K562 (cell line): ENCODE measurements around the gene FZD1. TPM values are rescaled to one million over a fixed set of nuclear protein-coding genes. Genes with fewer than 3 reads are reported as not detected.

ENCODE experiments used
- DIDO1 ChIP-seq: fragments of 450-650 bp; IDR thresholded peaks from 2 replicates; pipeline ENCODE4 v1.6.1; 2016; ENCODE audit warnings: low read depth, missing biosample characterization, missing genetic modification characterization
- FOXJ3 ChIP-seq: sonication (generic); formaldehyde crosslinking; IDR thresholded peaks from 2 replicates; pipeline ENCODE4 v1.4.0; 2020; ENCODE audit warnings: mild to moderate bottlenecking, missing genetic modification reagents
- HMG20B ChIP-seq: fragments of 250-450 bp; sonication (Bioruptor Pico); IDR thresholded peaks from 2 replicates; pipeline ENCODE4 v1.5.0; 2021; ENCODE audit warnings: mild to moderate bottlenecking
- SETDB1 ChIP-seq: IDR thresholded peaks from one replicate; pipeline ENCODE4 v1.6.1; 2012; ENCODE audit warnings: low read length, control low read depth, inconsistent platforms
- USF2 ChIP-seq: sonication (generic); formaldehyde crosslinking; IDR thresholded peaks from 2 replicates; pipeline ENCODE4 v1.5.0; 2020; ENCODE audit warnings: missing genetic modification reagents
- ZMIZ1 ChIP-seq, 2 experiments: fragments of 150-350 bp in 1 of 2; IDR thresholded peaks; 2 replicates each; pipeline ENCODE4 v1.6.1; 2012 to 2016; ENCODE audit warnings: low read depth in 2 of 2, low read length in 2 of 2, mild to moderate bottlenecking in 1 of 2, moderate library complexity in 1 of 2
- ZNF639 ChIP-seq, 2 experiments: fragments of 200-800 bp in 1 of 2; sonication (Bioruptor generic) in 1 of 2; sonication (generic) in 1 of 2; formaldehyde crosslinking in 1 of 2; IDR thresholded peaks in 1 of 2; conservative IDR thresholded peaks in 1 of 2; 2 replicates each; pipeline versions ENCODE4 v1.5.0 to v1.6.1; 2016 to 2020; ENCODE audit warnings: missing compliant biosample characterization in 1 of 2, missing genetic modification characterization in 1 of 2, missing genetic modification reagents in 1 of 2
- polyA plus RNA-seq, 8 experiments: library from polyadenylated mRNA; depleted of rRNA in 4 of 8; stranded (reverse) in 5 of 8; unstranded in 3 of 8; fragments of >200 nt; fragmentation: Nextera tagmentation in 2 of 8; fragmentation: Illumina TruSeq in 1 of 8; extraction: Ambion mirVana in 2 of 8; extraction: Trizol in 1 of 8; gene quantifications; 2 replicates each; pipeline versions ENCODE4 v1.2.1 to v1.2.3, GENCODE V29; 2011 to 2014; ENCODE audit warnings: inconsistent platforms in 1 of 8, missing spikeins in 1 of 8
- total RNA-seq, 7 experiments: library from RNA; depleted of rRNA in 6 of 7; stranded (reverse); fragments of >200 nt in 6 of 7; fragmentation: Illumina TruSeq in 2 of 7; extraction: Trizol in 2 of 7; gene quantifications; 2 replicates each; pipeline versions ENCODE4 v1.2.1 to v1.2.3, GENCODE V29; 2011 to 2021; ENCODE audit warnings: low replicate concordance in 1 of 7
- TF ChIP-seq, protein P1 (sequence below): fragments of 250-450 bp; sonication (Bioruptor Pico); IDR thresholded peaks from 2 replicates; pipeline ENCODE4 v1.8.0; 2022; ENCODE audit warnings: inconsistent platforms, mild to moderate bottlenecking, moderate library complexity, borderline replicate concordance
- TF ChIP-seq, protein P2 (sequence below): fragments of 250-450 bp; sonication (Bioruptor Pico); IDR thresholded peaks from 2 replicates; pipeline ENCODE4 v1.5.0; 2020; ENCODE audit warnings: mild to moderate bottlenecking
- TF ChIP-seq, protein P3 (sequence below): fragments of 250-450 bp; sonication (Bioruptor Pico); IDR thresholded peaks from 2 replicates; pipeline ENCODE4 v1.8.0; 2021; ENCODE audit warnings: moderate library complexity, mild to moderate bottlenecking, inconsistent platforms
- TF ChIP-seq, protein P4 (sequence below): fragments of 450-650 bp; formaldehyde crosslinking; IDR thresholded peaks from 2 replicates; pipeline ENCODE4 v1.4.0; 2022; ENCODE audit warnings: missing genetic modification characterization
- TF ChIP-seq, protein P5 (sequence below): fragments of 200-400 bp; formaldehyde crosslinking; IDR thresholded peaks from 2 replicates; pipeline ENCODE4 v1.6.1; 2017; ENCODE audit warnings: mild to moderate bottlenecking, low read depth, low read length, moderate library complexity

FZD1 gene
- total and polyA plus RNA-seq, 9 of the 15 experiments (the other 6 are each of a cell fraction or from before 2014, with no cell fraction given) = 0.25 to 5.1 (median 1.8) TPM

DNA sequence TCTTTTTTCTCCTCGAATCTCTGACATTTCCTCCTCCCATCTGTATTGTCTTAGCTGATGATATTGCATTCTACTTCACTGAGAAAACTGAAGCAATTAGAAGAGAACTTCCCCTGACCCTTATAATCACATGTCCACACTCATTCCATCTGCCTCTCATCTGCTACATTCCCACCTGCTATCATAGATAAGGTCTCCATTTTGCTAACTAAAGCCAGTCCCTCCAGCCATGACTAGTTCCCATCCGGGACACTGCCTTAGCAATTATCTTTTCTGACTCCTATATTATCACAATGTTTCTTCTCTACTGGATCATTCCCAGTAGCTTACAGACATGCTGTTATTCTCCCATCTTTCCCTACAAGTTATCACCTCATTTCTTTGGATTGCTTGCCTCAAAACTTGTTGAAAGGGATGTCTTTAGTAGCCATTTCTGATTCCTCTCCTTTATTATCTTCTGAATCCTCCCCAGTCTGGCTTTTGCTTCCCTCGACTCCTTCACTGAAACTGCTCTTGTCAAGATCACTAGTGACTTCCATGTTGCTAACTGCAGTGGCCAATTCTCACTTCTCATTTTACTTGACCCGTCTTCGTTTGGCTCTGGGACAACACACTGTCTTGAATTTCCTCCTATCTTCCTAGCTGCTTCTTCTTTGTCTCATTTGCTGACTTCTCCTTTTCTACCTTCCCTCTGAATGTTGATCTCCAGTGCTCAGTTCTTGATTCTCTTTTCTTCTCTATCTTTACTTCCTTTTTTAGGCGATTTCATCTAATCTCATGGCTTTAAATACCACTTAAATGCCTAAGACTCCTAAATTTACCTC lies 35.9 kb downstream of the FZD1 start (continued):
- TF ChIP-seq ZMIZ1 (IDR thresholded peaks at IDR 0.05; ENCODE audit: low read depth in 2 of 2, low read length in 2 of 2) (peak in 1 of 2 experiments; percentile 95; a peak in 2 of 4 replicates), USF2 (CRISPR knock-in tag) (no peak), DIDO1 (tag) (peak; percentile 34; the same call in 1 of the 2 replicates), SETDB1 (no peak), ZNF639 (CRISPR knock-in tag; conservative IDR thresholded peaks at IDR 0.05 in 1 of 2, IDR thresholded peaks at IDR 0.05 in 1 of 2) (0 out of 4 replicates have a peak, but pooled peaks of 1 of the 2 experiments have one; percentile 59), FOXJ3 (CRISPR knock-in tag) (no peak), HMG20B (CRISPR knock-in tag) (no peak)
- TF ChIP-seq, protein P1, sequence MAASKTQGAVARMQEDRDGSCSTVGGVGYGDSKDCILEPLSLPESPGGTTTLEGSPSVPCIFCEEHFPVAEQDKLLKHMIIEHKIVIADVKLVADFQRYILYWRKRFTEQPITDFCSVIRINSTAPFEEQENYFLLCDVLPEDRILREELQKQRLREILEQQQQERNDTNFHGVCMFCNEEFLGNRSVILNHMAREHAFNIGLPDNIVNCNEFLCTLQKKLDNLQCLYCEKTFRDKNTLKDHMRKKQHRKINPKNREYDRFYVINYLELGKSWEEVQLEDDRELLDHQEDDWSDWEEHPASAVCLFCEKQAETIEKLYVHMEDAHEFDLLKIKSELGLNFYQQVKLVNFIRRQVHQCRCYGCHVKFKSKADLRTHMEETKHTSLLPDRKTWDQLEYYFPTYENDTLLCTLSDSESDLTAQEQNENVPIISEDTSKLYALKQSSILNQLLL = no peak
- TF ChIP-seq, protein P2, sequence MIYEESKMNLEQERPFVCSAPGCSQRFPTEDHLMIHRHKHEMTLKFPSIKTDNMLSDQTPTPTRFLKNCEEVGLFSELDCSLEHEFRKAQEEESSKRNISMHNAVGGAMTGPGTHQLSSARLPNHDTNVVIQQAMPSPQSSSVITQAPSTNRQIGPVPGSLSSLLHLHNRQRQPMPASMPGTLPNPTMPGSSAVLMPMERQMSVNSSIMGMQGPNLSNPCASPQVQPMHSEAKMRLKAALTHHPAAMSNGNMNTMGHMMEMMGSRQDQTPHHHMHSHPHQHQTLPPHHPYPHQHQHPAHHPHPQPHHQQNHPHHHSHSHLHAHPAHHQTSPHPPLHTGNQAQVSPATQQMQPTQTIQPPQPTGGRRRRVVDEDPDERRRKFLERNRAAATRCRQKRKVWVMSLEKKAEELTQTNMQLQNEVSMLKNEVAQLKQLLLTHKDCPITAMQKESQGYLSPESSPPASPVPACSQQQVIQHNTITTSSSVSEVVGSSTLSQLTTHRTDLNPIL = no peak
- TF ChIP-seq, protein P3, sequence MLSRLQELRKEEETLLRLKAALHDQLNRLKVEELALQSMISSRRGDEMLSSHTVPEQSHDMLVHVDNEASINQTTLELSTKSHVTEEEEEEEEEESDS (CRISPR knock-in tag) = no peak
- TF ChIP-seq, protein P4, sequence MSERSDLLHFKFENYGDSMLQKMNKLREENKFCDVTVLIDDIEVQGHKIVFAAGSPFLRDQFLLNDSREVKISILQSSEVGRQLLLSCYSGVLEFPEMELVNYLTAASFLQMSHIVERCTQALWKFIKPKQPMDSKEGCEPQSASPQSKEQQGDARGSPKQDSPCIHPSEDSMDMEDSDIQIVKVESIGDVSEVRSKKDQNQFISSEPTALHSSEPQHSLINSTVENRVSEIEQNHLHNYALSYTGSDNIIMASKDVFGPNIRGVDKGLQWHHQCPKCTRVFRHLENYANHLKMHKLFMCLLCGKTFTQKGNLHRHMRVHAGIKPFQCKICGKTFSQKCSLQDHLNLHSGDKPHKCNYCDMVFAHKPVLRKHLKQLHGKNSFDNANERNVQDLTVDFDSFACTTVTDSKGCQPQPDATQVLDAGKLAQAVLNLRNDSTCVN = peak; percentile 85
- TF ChIP-seq, protein P5, sequence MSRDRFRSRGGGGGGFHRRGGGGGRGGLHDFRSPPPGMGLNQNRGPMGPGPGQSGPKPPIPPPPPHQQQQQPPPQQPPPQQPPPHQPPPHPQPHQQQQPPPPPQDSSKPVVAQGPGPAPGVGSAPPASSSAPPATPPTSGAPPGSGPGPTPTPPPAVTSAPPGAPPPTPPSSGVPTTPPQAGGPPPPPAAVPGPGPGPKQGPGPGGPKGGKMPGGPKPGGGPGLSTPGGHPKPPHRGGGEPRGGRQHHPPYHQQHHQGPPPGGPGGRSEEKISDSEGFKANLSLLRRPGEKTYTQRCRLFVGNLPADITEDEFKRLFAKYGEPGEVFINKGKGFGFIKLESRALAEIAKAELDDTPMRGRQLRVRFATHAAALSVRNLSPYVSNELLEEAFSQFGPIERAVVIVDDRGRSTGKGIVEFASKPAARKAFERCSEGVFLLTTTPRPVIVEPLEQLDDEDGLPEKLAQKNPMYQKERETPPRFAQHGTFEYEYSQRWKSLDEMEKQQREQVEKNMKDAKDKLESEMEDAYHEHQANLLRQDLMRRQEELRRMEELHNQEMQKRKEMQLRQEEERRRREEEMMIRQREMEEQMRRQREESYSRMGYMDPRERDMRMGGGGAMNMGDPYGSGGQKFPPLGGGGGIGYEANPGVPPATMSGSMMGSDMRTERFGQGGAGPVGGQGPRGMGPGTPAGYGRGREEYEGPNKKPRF = no peak
